ENCODE measurements around the gene PFDN2.
"Not testable (repeated sequence)": the region's sequence is repeated elsewhere in the genome, so short reads cannot be mapped to it uniquely, and the experiment has no call there.

DNA sequence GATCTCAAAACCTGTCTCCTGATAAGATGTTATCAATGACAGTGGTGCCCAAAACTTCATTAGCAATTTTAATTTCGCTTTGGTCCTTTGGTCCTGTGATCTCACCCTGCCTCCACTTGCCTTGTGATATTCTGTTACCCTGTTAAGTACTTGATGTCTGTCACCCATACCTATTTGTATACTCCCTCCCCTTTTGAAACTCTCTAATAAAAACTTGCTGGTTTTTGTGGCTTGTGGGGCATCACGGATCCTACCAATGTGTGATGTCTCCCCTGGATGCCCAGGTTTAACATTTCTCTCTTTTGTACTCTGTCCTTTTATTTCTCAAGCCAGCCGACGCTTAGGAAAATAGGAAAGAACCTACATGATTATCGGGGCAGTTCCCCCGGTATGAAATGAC lies 53.9 kb downstream of the PFDN2 start:
- TF ChIP-seq, protein P1, sequence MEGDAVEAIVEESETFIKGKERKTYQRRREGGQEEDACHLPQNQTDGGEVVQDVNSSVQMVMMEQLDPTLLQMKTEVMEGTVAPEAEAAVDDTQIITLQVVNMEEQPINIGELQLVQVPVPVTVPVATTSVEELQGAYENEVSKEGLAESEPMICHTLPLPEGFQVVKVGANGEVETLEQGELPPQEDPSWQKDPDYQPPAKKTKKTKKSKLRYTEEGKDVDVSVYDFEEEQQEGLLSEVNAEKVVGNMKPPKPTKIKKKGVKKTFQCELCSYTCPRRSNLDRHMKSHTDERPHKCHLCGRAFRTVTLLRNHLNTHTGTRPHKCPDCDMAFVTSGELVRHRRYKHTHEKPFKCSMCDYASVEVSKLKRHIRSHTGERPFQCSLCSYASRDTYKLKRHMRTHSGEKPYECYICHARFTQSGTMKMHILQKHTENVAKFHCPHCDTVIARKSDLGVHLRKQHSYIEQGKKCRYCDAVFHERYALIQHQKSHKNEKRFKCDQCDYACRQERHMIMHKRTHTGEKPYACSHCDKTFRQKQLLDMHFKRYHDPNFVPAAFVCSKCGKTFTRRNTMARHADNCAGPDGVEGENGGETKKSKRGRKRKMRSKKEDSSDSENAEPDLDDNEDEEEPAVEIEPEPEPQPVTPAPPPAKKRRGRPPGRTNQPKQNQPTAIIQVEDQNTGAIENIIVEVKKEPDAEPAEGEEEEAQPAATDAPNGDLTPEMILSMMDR (IDR thresholded peaks at IDR 0.05) = not testable (repeated sequence)
- not testable (repeated sequence) for TF ChIP-seq POLR2A (IDR thresholded peaks at IDR 0.05)

All from adrenal gland (tissue), 5 donors.